IMR-90 (cell line): ENCODE results near the gene FBXL7. TPM values are rescaled to one million over a fixed set of nuclear protein-coding genes. Genes with fewer than 3 reads are reported as not detected.

Experiments used
- ATAC-seq: fragments of 200-7000 bp; cut with Tn5 transposase; 2 replicates; pipeline ENCODE4 v1.9.1; 2020; ENCODE audit warnings: low read depth, mild to moderate bottlenecking, moderate library complexity
- BruUV-seq: library from RNA; stranded (reverse); fragments of 400-500 nt; replicated peaks from 2 replicates; lab custom pipeline; 2021; lab: Mats Ljungman, UMichigan
- CTCF ChIA-PET: fragments of 300-600 bp; formaldehyde crosslinking; extraction: SDS; loops from one replicate; lab custom pipeline; 2021; ENCODE audit warnings: antibody characterized with exemption; lab: Yijun Ruan, JAX
- POLR2A ChIA-PET: fragments of 300-600 bp; sonication (Branson Sonifier 250); formaldehyde crosslinking; loops from one replicate; lab custom pipeline; 2022; ENCODE audit warnings: antibody characterized with exemption; ENCODE audit not compliant: unreplicated experiment; lab: Charles Lee
- DNase-seq: peaks from one replicate; pipeline ENCODE4 v3.0.0; 2013
- H2AFZ ChIP-seq: replicated peaks from 2 replicates; pipeline ENCODE3; 2013; ENCODE audit warnings: low read length, mild to moderate bottlenecking; ENCODE audit not compliant: poor library complexity
- H2AK5ac ChIP-seq: 2 replicates; pipeline ENCODE4 v1.6.1; 2013; ENCODE audit warnings: low read depth, low read length, inconsistent platforms
- H2AK9ac ChIP-seq: replicated peaks from 2 replicates; pipeline ENCODE3; 2013; ENCODE audit warnings: mild to moderate bottlenecking, low read depth, low read length, moderate library complexity; ENCODE audit not compliant: poor library complexity
- H2BK120ac ChIP-seq: 2 replicates; pipeline ENCODE4 v1.6.1; 2013; ENCODE audit warnings: low read depth, low read length, inconsistent platforms
- H2BK15ac ChIP-seq: 3 replicates; pipeline ENCODE4 v1.6.1; 2013; ENCODE audit warnings: low read depth, low read length, inconsistent platforms
- H2BK20ac ChIP-seq: 2 replicates; pipeline ENCODE4 v1.6.1; 2013; ENCODE audit warnings: low read depth, mild to moderate bottlenecking, inconsistent platforms, low read length, moderate library complexity
- H2BK5ac ChIP-seq: 2 replicates; pipeline ENCODE4 v1.6.1; 2013; ENCODE audit warnings: mild to moderate bottlenecking, low read depth, low read length, inconsistent platforms; ENCODE audit not compliant: poor library complexity, severe bottlenecking
- H3K14ac ChIP-seq: replicated peaks from 2 replicates; pipeline ENCODE4 v1.6.1; 2013; ENCODE audit warnings: low read depth, low read length, inconsistent platforms
- H3K18ac ChIP-seq: 2 replicates; pipeline ENCODE4 v1.6.1; 2013; ENCODE audit warnings: low read depth, low read length, control low read depth
- H3K23ac ChIP-seq: 2 replicates; pipeline ENCODE4 v1.6.1; 2013; ENCODE audit warnings: low read depth, low read length, inconsistent platforms
- H3K27ac ChIP-seq: 2 replicates; pipeline ENCODE4 v1.5.1; 2013; ENCODE audit warnings: mild to moderate bottlenecking, control low read depth, low read length; ENCODE audit not compliant: insufficient read depth
- H3K27me3 ChIP-seq: 2 replicates; pipeline ENCODE4 v1.6.1; 2013; ENCODE audit warnings: low read length; ENCODE audit not compliant: control insufficient read depth, insufficient read depth
- H3K36me3 ChIP-seq: 2 replicates; pipeline ENCODE4 v1.6.1; 2013; ENCODE audit warnings: low read length, mixed read lengths; ENCODE audit not compliant: control insufficient read depth, insufficient read depth
- H3K4ac ChIP-seq: 2 replicates; pipeline ENCODE4 v1.6.1; 2013; ENCODE audit warnings: low read depth, low read length, inconsistent platforms
- H3K4me1 ChIP-seq: 2 replicates; pipeline ENCODE4 v1.6.1; 2013; ENCODE audit warnings: low read length, mixed read lengths; ENCODE audit not compliant: control insufficient read depth, insufficient read depth
- H3K4me2 ChIP-seq: 2 replicates; pipeline ENCODE4 v1.6.1; 2013; ENCODE audit warnings: low read depth, mild to moderate bottlenecking, control low read depth, low read length, moderate library complexity
- H3K4me3 ChIP-seq: 2 replicates; pipeline ENCODE4 v1.5.1; 2013; ENCODE audit warnings: low read depth, mild to moderate bottlenecking, control low read depth, low read length, moderate library complexity; ENCODE audit not compliant: insufficient read depth
- H3K56ac ChIP-seq: 2 replicates; pipeline ENCODE4 v1.6.1; 2013; ENCODE audit warnings: low read length, inconsistent platforms; ENCODE audit not compliant: insufficient read depth; ENCODE audit errors: extremely low read depth
- H3K79me1 ChIP-seq, 2 experiments: 2 replicates each; pipeline ENCODE4 v1.6.1; 2013; ENCODE audit warnings: low read length in 2 of 2, inconsistent platforms in 1 of 2, low read depth in 1 of 2
- H3K9ac ChIP-seq: 2 replicates; pipeline ENCODE4 v1.6.1; 2013; ENCODE audit warnings: low read depth, low read length, control low read depth
- H3K9me1 ChIP-seq: 2 replicates; pipeline ENCODE4 v1.6.1; 2013; ENCODE audit warnings: low read length, inconsistent platforms; ENCODE audit not compliant: insufficient read depth
- H3K9me3 ChIP-seq: 2 replicates; pipeline ENCODE4 v1.6.1; 2013; ENCODE audit warnings: low read length; ENCODE audit not compliant: control insufficient read depth, insufficient read depth
- H4K20me1 ChIP-seq: 2 replicates; pipeline ENCODE4 v1.6.1; 2013; ENCODE audit warnings: low read length, inconsistent platforms; ENCODE audit not compliant: insufficient read depth
- H4K5ac ChIP-seq: 2 replicates; pipeline ENCODE4 v1.6.1; 2013; ENCODE audit warnings: mild to moderate bottlenecking, low read depth, low read length, control low read depth
- H4K8ac ChIP-seq, 2 experiments: 2 replicates each; pipeline ENCODE4 v1.6.1; 2013; ENCODE audit warnings: low read depth in 2 of 2, low read length in 2 of 2, control low read depth in 1 of 2, inconsistent platforms in 1 of 2
- H4K91ac ChIP-seq: 2 replicates; pipeline ENCODE4 v1.6.1; 2013; ENCODE audit warnings: low read depth, low read length, inconsistent platforms; ENCODE audit not compliant: insufficient read depth
- BHLHE40 ChIP-seq: fragments of 150-350 bp; IDR thresholded peaks from 2 replicates; pipeline ENCODE4 v1.6.1; 2016; ENCODE audit warnings: mild to moderate bottlenecking, low read depth, low read length
- CEBPB ChIP-seq: IDR thresholded peaks from 2 replicates; pipeline ENCODE4 v1.6.1; 2012; ENCODE audit warnings: low read depth, low read length, improper control_type of control experiment
- CHD1 ChIP-seq: IDR thresholded peaks from 2 replicates; pipeline ENCODE4 v1.6.1; 2012; ENCODE audit warnings: low read depth, low read length, improper control_type of control experiment
- CTCF ChIP-seq: conservative IDR thresholded peaks from 2 replicates; pipeline ENCODE4 v1.5.1; 2012; ENCODE audit warnings: mild to moderate bottlenecking, low read depth, low read length, improper control_type of control experiment
- ELK1 ChIP-seq: fragments of 150-350 bp; IDR thresholded peaks from 2 replicates; pipeline ENCODE4 v1.6.1; 2016; ENCODE audit warnings: low read depth, mild to moderate bottlenecking, low read length, moderate library complexity, borderline replicate concordance
- FOS ChIP-seq: fragments of 150-350 bp; IDR thresholded peaks from 2 replicates; pipeline ENCODE4 v1.6.1; 2016; ENCODE audit warnings: low read depth, low read length
- MAFK ChIP-seq: IDR thresholded peaks from 2 replicates; pipeline ENCODE4 v1.6.1; 2012; ENCODE audit warnings: low read depth, low read length, improper control_type of control experiment
- MAZ ChIP-seq: IDR thresholded peaks from 2 replicates; pipeline ENCODE4 v1.6.1; 2012; ENCODE audit warnings: low read depth, mild to moderate bottlenecking, low read length, improper control_type of control experiment, moderate library complexity, borderline replicate concordance
- MXI1 ChIP-seq: IDR thresholded peaks from 2 replicates; pipeline ENCODE4 v1.6.1; 2012; ENCODE audit warnings: low read depth, mild to moderate bottlenecking, low read length, moderate library complexity, borderline replicate concordance
- NFE2L2 ChIP-seq: fragments of 150-350 bp; IDR thresholded peaks from 2 replicates; pipeline ENCODE4 v1.6.1; 2016; ENCODE audit warnings: low read depth, mild to moderate bottlenecking, low read length
- POLR2A ChIP-seq: IDR thresholded peaks from 2 replicates; pipeline ENCODE4 v1.6.1; 2012; ENCODE audit warnings: mild to moderate bottlenecking, low read depth, low read length
- RAD21 ChIP-seq: IDR thresholded peaks from 2 replicates; pipeline ENCODE4 v1.6.1; 2012; ENCODE audit warnings: low read length, improper control_type of control experiment
- RCOR1 ChIP-seq: IDR thresholded peaks from 2 replicates; pipeline ENCODE4 v1.6.1; 2012; ENCODE audit warnings: mild to moderate bottlenecking, low read length, improper control_type of control experiment; ENCODE audit not compliant: insufficient replicate concordance
- RFX5 ChIP-seq: IDR thresholded peaks from 2 replicates; pipeline ENCODE4 v1.8.0; 2012; ENCODE audit warnings: low read depth, mild to moderate bottlenecking, low read length, moderate library complexity
- SMC3 ChIP-seq: fragments of 150-350 bp; IDR thresholded peaks from 2 replicates; pipeline ENCODE4 v1.6.1; 2016; ENCODE audit warnings: low read depth, mild to moderate bottlenecking, antibody characterized with exemption, low read length, moderate library complexity
- USF2 ChIP-seq: fragments of 150-350 bp; IDR thresholded peaks from 2 replicates; pipeline ENCODE4 v1.6.1; 2017; ENCODE audit warnings: mild to moderate bottlenecking, antibody characterized with exemption, low read length, low read depth
- WGBS, 2 experiments: methylation state at CpG; one replicate each; pipeline versions ENCODE4 v1.1.5 to v1.1.7; 2013; ENCODE audit warnings: missing lambda C conversion rate in 2 of 2; ENCODE audit not compliant: insufficient read length in 1 of 2; ENCODE audit errors: extremely low coverage in 2 of 2; 5-methylcytosine and 5-hydroxymethylcytosine counted together
- dilution Hi-C: fragments of 300-500 bp; cut with HindIII; formaldehyde crosslinking; loops from one replicate; pipeline ENCODE4 v1.14.3; 2018; ENCODE audit warnings: low sequenced_read_pairs; ENCODE audit not compliant: unreplicated experiment
- in situ Hi-C: fragments of 300-500 bp; cut with MboI; formaldehyde crosslinking; loops from 3 replicates; pipeline ENCODE4 v1.14.3; 2019; ENCODE audit warnings: low sequenced_read_pairs, inconsistent platforms, mixed read lengths
- intact Hi-C: fragments of 100-400 bp; cut with micrococcal nuclease; formaldehyde crosslinking; loops from 2 replicates; pipeline ENCODE4 v1.10.0; 2022
- polyA plus RNA-seq, 3 experiments: library from polyadenylated mRNA; depleted of rRNA; stranded (reverse); fragments of >200 nt; gene quantifications; 2 replicates each; pipeline ENCODE4 v1.2.3, GENCODE V29; 2012; ENCODE audit warnings: low replicate concordance in 1 of 3
- total RNA-seq: library from RNA; depleted of rRNA; stranded (reverse); fragments of >200 nt; gene quantifications from 2 replicates; pipeline ENCODE4 v1.2.3, GENCODE V29; 2012

The FBXL7 gene
- total and polyA plus RNA-seq, 2 of the 4 experiments (the other 2 are of a cell fraction), result 4.1 to 10.2 TPM

- WGBS, 2 experiments, result 83% methylated on average over 2 of the region's 4 CpGs; no CpG with 5 or more reads in 1 of the 2 experiments
- in situ Hi-C loops, result no loop called here
- peaks cover 8% of the 10 kb centered on the region; the same call in 1 of the 2 replicates for H4K20me1 ChIP-seq
These were observed 36.0 kb downstream of the FBXL7 start for GRCh38 chr5:15535938-15536337.

More at GRCh38 chr5:15535938-15536337, 36.0 kb downstream of the FBXL7 start:
- Histone ChIP-seq H3K9me3 (no peaks in the 10 kb centered on the region), H3K23ac (no peak overlapping the region), H2BK5ac (no peak overlapping the region), H3K4me3 (no peak overlapping the region), H3K14ac (no peak overlapping the region), H2AK5ac (no peak overlapping the region), H3K56ac (no peak overlapping the region), H3K18ac (no peak overlapping the region), H2AFZ (no peak overlapping the region), H4K8ac (no peak overlapping the region), H3K9ac (no peak overlapping the region), H3K4me2 (no peak overlapping the region), H2AK9ac (no peak overlapping the region), H3K79me1 (peaks cover 24 to 39% of the 10 kb centered on the region in 2 experiments; a peak in 3 of 4 replicates), H4K91ac (no peak overlapping the region), H3K9me1 (peaks cover 4% of the 10 kb centered on the region; the same call in 1 of the 2 replicates), H3K4ac (no peak overlapping the region), H3K36me3 (no peaks in the 10 kb centered on the region), H3K27me3 (no peaks in the 10 kb centered on the region), H3K4me1 (peaks cover 8% of the 10 kb centered on the region; the same call in 1 of the 2 replicates), H2BK120ac (no peak overlapping the region), H4K5ac (no peak overlapping the region), H2BK15ac (no peak overlapping the region), H2BK20ac (no peak overlapping the region), H3K27ac (no peak overlapping the region)
- intact Hi-C loops, result no loop called here
- TF ChIP-seq MXI1 (no peak), MAFK (no peak), SMC3 (no peak), CEBPB (no peak), RFX5 (no peak), FOS (no peak), CHD1 (no peak), USF2 (no peak), NFE2L2 (no peak), ELK1 (no peak), POLR2A (no peak), RCOR1 (no peak), BHLHE40 (no peak), RAD21 (no peak), CTCF (no peak), MAZ (no peak)
- BruUV-seq, result no TSS peak
- POLR2A ChIA-PET, result no interaction called here
- dilution Hi-C loops, result no loop called here
- CTCF ChIA-PET, result no interaction called here
- ATAC-seq (no peak), DNase-seq (no peak)
